ENCODE data around the gene RIC8B. TPM values are rescaled to one million over a fixed set of nuclear protein-coding genes. Genes with fewer than 3 reads are reported as not detected.

The RIC8B gene
- total and polyA plus RNA-seq, 12 donors, result 6.6 to 32.1 (median 22.3) TPM

DNA sequence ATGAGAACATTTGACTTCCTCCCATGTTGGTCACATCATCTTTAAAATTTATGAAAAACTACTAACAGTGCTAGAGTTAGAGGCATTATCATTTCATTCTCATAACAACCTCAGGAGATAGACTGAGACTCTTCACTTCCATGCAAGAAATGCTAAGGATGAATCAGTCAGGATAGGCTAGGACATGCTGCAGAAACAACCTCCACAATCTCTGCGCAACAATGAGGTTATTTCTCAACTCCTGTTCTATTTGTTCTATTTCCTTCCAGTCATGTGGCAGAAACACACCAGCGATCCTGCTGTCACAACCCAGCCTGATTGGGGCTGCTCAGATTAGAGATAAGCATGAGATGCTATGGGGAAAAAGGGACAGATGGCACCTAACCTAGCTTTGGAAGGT is 132.2 kb downstream of the RIC8B start:
- H3K27ac ChIP-seq, result no peak overlapping the region
- ATAC-seq (no peak), DNase-seq (no peak)
- H3K4me1 ChIP-seq, result peaks cover 0 to 13% (median 9%) of the 10 kb centered on the region in 9 donors
- H3K36me3 ChIP-seq, result no peaks in the 10 kb centered on the region
- TF ChIP-seq, protein P1, sequence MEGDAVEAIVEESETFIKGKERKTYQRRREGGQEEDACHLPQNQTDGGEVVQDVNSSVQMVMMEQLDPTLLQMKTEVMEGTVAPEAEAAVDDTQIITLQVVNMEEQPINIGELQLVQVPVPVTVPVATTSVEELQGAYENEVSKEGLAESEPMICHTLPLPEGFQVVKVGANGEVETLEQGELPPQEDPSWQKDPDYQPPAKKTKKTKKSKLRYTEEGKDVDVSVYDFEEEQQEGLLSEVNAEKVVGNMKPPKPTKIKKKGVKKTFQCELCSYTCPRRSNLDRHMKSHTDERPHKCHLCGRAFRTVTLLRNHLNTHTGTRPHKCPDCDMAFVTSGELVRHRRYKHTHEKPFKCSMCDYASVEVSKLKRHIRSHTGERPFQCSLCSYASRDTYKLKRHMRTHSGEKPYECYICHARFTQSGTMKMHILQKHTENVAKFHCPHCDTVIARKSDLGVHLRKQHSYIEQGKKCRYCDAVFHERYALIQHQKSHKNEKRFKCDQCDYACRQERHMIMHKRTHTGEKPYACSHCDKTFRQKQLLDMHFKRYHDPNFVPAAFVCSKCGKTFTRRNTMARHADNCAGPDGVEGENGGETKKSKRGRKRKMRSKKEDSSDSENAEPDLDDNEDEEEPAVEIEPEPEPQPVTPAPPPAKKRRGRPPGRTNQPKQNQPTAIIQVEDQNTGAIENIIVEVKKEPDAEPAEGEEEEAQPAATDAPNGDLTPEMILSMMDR (IDR thresholded peaks at IDR 0.05), result no peak
- no peaks in the 10 kb centered on the region for H3K9me3 ChIP-seq
- 75 to 78% methylated on average over 2 of the region's 2 CpGs for WGBS, 2 donors
- intact Hi-C loops (cut with DNase I), result no loop called here
- H3K27me3 ChIP-seq, result peaks cover 0 to 93% (median 12%) of the 10 kb centered on the region in 7 donors
- H3K4me3 ChIP-seq, result no peak overlapping the region

DNA sequence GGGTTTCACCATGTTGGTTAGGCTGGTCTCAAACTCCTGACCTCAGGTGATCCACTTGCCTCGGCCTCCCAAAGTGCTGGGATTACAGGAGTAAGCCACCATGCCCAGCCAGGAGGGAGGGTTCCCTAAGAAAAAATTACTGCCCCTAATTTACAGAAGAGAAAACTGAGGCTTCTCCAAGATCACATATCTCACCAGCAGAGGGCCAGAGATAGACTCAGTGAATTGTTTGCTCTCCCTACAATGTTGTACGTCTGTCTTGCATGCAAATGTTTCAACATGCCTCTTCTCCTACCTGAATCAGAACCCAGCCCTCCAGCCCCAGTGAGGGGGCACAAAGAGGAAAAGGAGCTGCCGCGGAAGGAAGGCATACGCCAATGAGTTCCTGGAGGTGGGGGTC is 132.9 kb downstream of the RIC8B start:
- ATAC-seq (no peak), DNase-seq (no peak)
- H3K27me3 ChIP-seq, result peaks cover 0 to 93% (median 12%) of the 10 kb centered on the region in 7 donors
- H3K9me3 ChIP-seq, result no peaks in the 10 kb centered on the region
- TF ChIP-seq, protein P1 (IDR thresholded peaks at IDR 0.05), result no peak
- 70 to 78% methylated on average over 5 of the region's 5 CpGs for WGBS, 2 donors
- intact Hi-C loops (cut with DNase I), result no loop called here
- peaks cover 0 to 13% (median 9%) of the 10 kb centered on the region in 9 donors for H3K4me1 ChIP-seq
- H3K36me3 ChIP-seq, result no peaks in the 10 kb centered on the region
- H3K27ac ChIP-seq, result no peak overlapping the region
- H3K4me3 ChIP-seq, result no peak overlapping the region

GRCh38 chr12:106907846-106908245 is 133.4 kb downstream of the RIC8B start:
- TF ChIP-seq, protein P1 (IDR thresholded peaks at IDR 0.05), result no peak
- H3K4me1 ChIP-seq, result peaks cover 0 to 12% (median 9%) of the 10 kb centered on the region in 9 donors
- H3K27ac ChIP-seq, result no peak overlapping the region
- no peak overlapping the region for H3K4me3 ChIP-seq
- H3K36me3 ChIP-seq, result no peaks in the 10 kb centered on the region
- intact Hi-C loops (cut with DNase I), result no loop called here
- WGBS, 2 donors, result 75 to 87% methylated on average over 4 of the region's 4 CpGs
- no peak for ATAC-seq
- H3K27me3 ChIP-seq, result peaks cover 0 to 93% (median 12%) of the 10 kb centered on the region in 7 donors
- DNase-seq, result no peak
- no peaks in the 10 kb centered on the region for H3K9me3 ChIP-seq

GRCh38 chr12:106908561-106908960 is 134.1 kb downstream of the RIC8B start:
- H3K36me3 ChIP-seq, result no peaks in the 10 kb centered on the region
- WGBS, 2 donors, result 82 to 91% methylated on average over 3 of the region's 3 CpGs
- H3K9me3 ChIP-seq, result no peaks in the 10 kb centered on the region
- DNase-seq (no peak), ATAC-seq (no peak)
- H3K4me1 ChIP-seq, result peaks cover 0 to 6% (median 4%) of the 10 kb centered on the region in 9 donors
- no peak overlapping the region for H3K4me3 ChIP-seq
- H3K27ac ChIP-seq, result no peak overlapping the region
- intact Hi-C loops (cut with DNase I), result no loop called here
- peaks cover 0 to 93% (median 12%) of the 10 kb centered on the region in 7 donors for H3K27me3 ChIP-seq
- TF ChIP-seq, protein P1 (IDR thresholded peaks at IDR 0.05), result no peak
